ENCODE measurements around the gene PMM2. TPM values are rescaled to one million over a fixed set of nuclear protein-coding genes. Genes with fewer than 3 reads are reported as not detected.

PMM2 gene
- total and polyA plus RNA-seq, 2 donors (not counting 3 experiments of a cell fraction or from before 2014, with no cell fraction given), result 29.0 to 61.3 TPM

DNA sequence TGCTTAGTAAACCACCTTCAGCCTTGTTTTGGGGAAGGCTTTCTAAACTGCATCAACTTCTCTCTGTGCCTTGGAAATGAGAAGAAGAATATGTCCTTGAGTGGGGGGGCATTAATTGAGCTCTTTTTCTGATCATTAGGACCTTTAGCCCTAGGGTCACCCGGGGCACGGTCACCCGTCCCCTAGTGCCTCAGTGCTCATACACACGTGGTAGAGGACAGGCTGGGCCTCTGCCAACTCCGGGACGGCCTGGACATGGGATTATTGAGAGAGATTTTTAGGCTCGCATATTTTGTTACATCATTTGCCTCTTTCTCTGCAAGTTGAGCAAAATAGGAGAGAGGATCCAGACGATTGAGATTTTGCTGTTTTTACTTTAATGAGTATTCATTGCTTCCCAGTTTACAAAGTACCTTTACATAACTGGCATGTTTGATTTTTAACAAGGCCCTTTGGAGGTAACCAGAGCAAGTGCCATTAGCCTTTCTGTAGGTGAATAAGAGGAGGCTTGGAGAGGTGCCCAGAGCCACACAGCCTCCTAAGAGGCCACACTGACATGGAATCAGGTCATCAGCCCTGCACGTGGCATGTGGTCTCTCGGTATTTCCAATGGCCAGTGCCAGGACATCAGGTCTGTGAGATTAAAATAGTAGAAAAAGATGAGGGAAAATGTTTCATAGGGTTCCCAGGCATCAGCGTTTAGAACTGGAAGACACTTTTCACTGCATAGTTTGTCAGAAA is 11.1 kb downstream of the PMM2 start:
- dilution Hi-C loops (cut with MboI; ENCODE audit: extremely low pct_ligation_motif_present, low sequenced_read_pairs), result no loop called here
- POLR2A ChIA-PET, result no interaction called here

More for the DNA sequence above, 11.1 kb downstream of the PMM2 start:
- no peak for TF ChIP-seq POLR2A (IDR thresholded peaks at IDR 0.05; ENCODE audit: low read depth, low read length)
- no peak for TF ChIP-seq CTCF (IDR thresholded peaks at IDR 0.05; ENCODE audit: extremely low read depth in 1 of 2, insufficient read depth in 1 of 2, low read depth in 1 of 2, low read length in 2 of 2)
- no peak for TF ChIP-seq FOS (IDR thresholded peaks at IDR 0.05; ENCODE audit: borderline replicate concordance, insufficient read depth, low read length)
- TF ChIP-seq GATA2 (IDR thresholded peaks at IDR 0.05; ENCODE audit: insufficient read depth, insufficient read length, low read depth, low read length), result no peak
- TF ChIP-seq MAX (IDR thresholded peaks at IDR 0.05; ENCODE audit: insufficient read depth, insufficient read length), result no peak
- Histone ChIP-seq H3K36me3 (ENCODE audit: control insufficient read depth in 2 of 2, extremely low read depth in 1 of 2, insufficient read depth in 2 of 2, low read length in 2 of 2) (peaks cover 53 to 54% of the 10 kb centered on the region in 2 experiments), H2AFZ (ENCODE audit: low read depth, low read length) (no peak overlapping the region), H3K9ac (replicated peaks; ENCODE audit: extremely low read depth, insufficient read depth, low read length) (no peak overlapping the region), H3K4me3 (replicated peaks in 1 of 3; ENCODE audit: insufficient read depth in 1 of 3, low read depth in 1 of 3, low read length in 3 of 3) (no peak overlapping the region), H3K9me3 (replicated peaks; ENCODE audit: control insufficient read depth, insufficient read depth, low read length) (no peaks in the 10 kb centered on the region), H3K27ac (ENCODE audit: insufficient read depth, low read depth, low read length) (no peak overlapping the region), H4K20me1 (replicated peaks; ENCODE audit: control insufficient read depth, extremely low read depth, insufficient read depth, low read length) (peaks cover 2% of the 10 kb centered on the region), H3K9me1 (replicated peaks; ENCODE audit: control insufficient read depth, extremely low read depth, insufficient read depth, low read length) (no peaks in the 10 kb centered on the region), H3K27me3 (ENCODE audit: control insufficient read depth in 2 of 2, insufficient read depth in 2 of 2, low read length in 2 of 2) (no peaks in the 10 kb centered on the region), H3K79me2 (ENCODE audit: control insufficient read depth, insufficient read depth, low read length) (peaks cover 22% of the 10 kb centered on the region), H3K4me1 (ENCODE audit: control insufficient read depth, extremely low read depth, insufficient read depth, low read length) (no peaks in the 10 kb centered on the region), H3K4me2 (ENCODE audit: insufficient read depth, low read length) (no peak overlapping the region)
- FAIRE-seq (no peak), DNase-seq (ENCODE audit: low read depth, low spot score) (no peak)
- CTCF ChIA-PET, result interaction anchor here (1.4 kb wide), 1 partner anchor 10 kb away, joined by 4 read pairs; no protein-coding TSS in a partner anchor
- intact Hi-C loops (cut with micrococcal nuclease), result no loop called here
- BruUV-seq (replicated peaks), result no TSS peak
